HG03097 (cell line): ENCODE measurements around the gene EML2.
"Not testable (repeated sequence)": the region's sequence is repeated elsewhere in the genome, so short reads cannot be mapped to it uniquely, and the experiment has no call there.

ENCODE experiments used
- ATAC-seq: cut with Tn5 transposase; IDR thresholded peaks from one replicate; pipeline ENCODE4 v1.9.1; 2021; ENCODE audit not compliant: unreplicated experiment, low FRiP score

EML2 gene

GRCh38 chr19:45655073-45655472 is 15.9 kb upstream of the EML2 start:
- no peak for ATAC-seq

GRCh38 chr19:45653634-45654033 is 14.4 kb upstream of the EML2 start:
- no peak for ATAC-seq

- ATAC-seq = no peak
These were observed 11.5 kb upstream of the EML2 start for GRCh38 chr19:45650722-45651121.

DNA sequence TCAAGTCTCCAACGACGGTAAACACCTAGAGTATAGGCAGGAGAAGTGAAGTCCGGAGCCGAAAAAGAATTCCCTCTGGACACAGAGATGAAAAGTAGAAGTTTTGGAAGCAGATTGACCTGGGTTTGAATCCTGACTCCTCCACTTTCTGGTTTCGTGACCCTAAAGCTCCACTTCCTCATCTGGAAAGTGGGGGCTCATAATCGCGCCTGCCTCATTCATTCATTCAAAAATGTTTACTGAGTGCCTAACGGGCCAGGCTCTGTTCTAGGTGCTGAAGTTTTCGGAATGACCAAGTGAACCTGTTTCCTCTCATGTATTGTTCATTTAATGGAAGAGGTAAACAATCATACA is 7.1 kb upstream of the EML2 start:
- ATAC-seq = no peak

DNA sequence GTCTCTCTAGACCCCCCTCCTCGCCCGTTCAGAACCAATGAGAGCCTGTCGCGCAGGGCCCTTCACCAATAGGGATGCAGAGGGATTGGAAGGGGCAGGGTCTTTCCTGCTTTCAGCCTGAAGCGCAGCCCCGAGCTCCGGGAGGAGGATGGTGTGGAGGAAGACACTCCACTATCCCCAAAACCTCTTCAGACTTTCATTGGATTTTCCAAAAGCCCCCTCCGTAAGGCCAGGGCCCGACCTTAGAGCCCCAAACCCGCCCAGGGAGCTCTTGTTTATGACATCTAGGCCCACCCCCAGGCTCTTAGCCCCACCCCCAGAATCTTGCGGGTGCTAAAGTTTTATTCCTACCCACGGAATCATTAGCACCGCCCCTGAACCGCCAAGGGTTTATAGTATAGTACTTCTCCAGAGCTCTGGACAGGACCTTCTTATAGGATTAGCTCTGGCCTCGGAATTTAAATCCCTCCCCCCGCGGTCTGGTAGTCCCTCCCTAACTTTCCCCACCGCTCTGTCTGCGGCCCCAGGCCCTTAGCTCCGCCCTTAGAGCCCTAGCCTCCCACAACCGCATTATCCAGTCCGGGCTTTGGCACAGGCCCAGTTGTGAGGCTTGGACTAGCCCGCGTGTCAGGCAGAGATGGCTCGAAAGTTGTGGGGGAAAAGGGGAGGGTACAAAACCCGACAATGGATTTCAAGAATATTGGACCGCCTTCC is 6.6 kb upstream of the EML2 start:
- no peak for ATAC-seq

DNA sequence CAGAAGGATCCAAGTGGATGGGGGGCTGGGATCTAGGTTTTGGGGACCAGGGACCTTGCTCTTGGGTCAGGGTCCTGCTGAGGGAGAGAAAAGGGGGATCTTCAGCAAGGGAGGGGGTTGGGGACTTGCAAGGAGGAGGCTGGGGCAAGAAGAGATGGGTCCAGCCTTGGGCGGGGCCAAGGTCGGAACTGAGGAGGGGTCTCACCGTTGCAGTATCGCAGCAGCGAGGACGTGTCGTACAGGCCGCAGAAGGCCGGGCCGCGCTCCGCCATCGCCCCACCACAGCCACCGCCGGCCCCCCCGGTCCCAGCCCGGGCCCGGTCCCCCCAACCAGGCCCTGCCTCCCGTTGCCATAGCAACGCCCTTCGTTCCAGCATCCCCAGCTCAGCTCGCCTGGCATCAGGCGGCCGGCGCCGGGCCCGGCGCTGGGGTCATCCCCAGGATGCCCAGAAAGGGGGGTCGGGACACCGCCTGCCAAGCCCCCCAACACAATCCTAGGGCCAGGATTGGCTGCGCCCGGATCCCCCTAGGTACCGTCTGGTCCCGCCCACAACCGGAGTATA is 6.0 kb upstream of the EML2 start:
- no peak for ATAC-seq

DNA sequence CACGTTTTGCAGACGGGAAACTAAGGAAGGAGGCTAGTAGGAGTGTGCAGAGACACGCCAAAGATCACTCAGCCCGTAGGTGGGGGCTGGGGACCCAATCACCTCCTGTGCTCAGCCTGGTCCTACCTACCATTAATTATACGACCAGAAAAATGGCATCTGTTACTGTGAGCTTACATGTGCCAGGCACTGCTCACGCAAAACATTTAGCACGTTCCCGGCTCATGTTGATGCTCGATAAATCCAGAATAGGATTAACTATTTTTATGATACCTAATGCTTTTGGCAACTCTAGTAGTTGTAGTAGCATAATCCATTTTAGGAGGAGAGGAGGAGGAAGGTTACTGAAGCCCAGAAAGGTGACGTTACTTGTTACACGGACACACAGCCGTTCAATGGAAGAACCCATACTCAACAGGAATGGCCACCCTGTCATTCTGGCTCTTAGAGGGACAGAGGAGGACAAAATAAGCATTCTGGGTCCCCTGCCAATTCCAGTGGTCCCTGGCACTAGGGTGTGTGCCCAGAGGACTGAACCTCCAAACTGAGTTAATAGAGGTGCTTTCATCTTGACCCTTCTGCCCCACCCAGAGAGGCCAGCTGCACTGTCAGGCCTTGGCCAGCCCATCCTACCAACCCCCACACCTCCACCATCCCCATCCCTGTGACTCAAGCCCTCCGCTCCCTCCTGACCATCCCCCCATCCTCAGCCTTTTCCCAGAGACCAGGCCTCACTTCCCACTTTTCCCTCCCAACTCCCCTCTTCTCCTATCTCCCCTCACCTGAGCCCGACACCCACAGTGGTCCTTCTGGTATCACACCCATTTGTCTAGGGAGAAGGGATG is 5.0 kb upstream of the EML2 start:
- no peak for ATAC-seq

GRCh38 chr19:45643024-45643926 is 4.1 kb upstream of the EML2 start:
- ATAC-seq = no peak

- ATAC-seq = peak; percentile 41
These were observed 2.3 kb upstream of the EML2 start for GRCh38 chr19:45641274-45642105.

GRCh38 chr19:45640849-45641273 is 1.7 kb upstream of the EML2 start:
- ATAC-seq = no peak

GRCh38 chr19:45637890-45638667 is 1.1 kb downstream of the EML2 start:
- no peak for ATAC-seq

DNA sequence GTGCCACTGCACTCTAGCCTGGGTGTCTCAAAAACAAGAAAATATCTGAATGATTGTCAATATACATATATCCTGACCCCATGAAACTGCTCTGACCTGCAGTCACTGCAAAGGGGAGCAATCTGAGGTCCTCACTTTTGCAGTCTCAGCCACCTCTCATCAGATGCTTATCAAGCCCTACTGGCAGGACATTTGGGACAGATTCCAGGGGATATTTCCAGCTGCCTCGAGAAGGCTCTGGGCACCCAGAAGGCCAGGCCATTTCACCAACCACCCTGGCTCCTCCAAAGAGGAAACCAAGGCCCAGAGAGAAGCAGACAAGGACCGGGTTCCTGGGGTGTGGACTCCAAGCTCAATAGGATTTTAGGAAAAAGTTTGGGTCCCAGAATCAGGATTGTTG is 2.3 kb downstream of the EML2 start:
- ATAC-seq = no peak

GRCh38 chr19:45636275-45636674 is 2.9 kb downstream of the EML2 start:
- no peak for ATAC-seq

GRCh38 chr19:45632468-45633196 is 6.6 kb downstream of the EML2 start:
- ATAC-seq = no peak

DNA sequence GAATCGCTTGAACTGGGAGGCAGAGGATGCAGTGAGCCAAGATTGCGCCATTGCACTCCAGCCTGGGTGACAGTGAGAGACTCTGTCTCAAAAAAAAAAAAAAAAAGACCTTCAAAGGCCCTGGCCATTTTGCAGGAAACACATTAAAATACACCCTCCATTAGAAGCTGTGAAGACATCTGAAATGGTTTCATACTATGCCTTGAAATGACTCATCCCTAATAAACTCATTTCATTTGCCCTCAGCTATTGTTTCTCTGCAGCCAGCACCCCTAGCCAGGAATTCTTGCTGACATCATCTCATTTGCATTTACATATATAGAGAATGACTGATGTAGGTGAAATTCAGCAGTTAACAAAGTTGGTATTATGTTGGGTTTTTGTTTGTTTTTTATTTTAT is 8.7 kb downstream of the EML2 start:
- ATAC-seq = no peak

DNA sequence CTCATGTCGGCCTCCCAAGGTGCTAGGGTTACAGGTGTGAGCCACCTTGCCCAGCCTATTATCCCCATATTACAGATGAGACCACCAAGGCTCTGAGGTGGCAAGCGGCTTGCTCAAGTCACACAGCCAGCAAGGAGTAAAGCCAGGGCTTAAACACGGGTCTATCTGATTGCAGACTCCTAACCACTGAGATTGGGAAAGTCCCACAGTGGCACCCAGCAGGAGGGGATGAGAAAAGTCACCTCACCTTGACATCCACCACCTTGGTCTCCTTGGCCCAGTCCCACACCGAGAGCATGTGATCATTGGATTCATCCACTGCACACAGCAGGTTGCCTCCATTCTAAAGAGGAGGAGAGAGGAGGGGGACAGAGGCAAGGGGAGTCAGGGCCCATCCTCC is 9.5 kb downstream of the EML2 start:
- no peak for ATAC-seq

- ATAC-seq = not testable (repeated sequence)
These were observed 11.0 kb downstream of the EML2 start for GRCh38 chr19:45628219-45628618.

DNA sequence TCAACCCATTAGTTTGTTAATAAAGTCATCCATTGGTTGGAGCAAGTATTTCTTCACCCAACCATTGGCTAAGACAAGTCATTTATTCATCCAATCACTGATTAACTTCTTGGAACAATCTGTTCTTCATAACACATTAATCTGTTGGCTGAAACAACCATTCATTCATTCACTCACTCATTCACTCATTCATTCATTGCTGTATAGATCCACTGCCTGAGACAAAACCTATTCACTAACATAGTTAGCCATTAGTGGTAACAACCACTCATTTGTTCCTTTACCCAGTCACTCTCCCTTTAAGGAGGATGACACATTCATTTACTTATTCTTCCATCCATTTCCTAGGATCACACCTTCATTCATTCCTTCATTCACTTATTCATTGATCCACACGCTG is 15.2 kb downstream of the EML2 start:
- no peak for ATAC-seq
